Upper lobe of left lung (tissue), 6 donors: ENCODE data around the gene FCHO2. TPM values are rescaled to one million over a fixed set of nuclear protein-coding genes. Genes with fewer than 3 reads are reported as not detected.

Experiments used
- ATAC-seq, 2 donors: fragments of 200-7000 bp; cut with Tn5 transposase; one replicate each; pipeline ENCODE4 v1.9.1; 2022; ENCODE audit warnings: mild to moderate bottlenecking in 2 of 2, moderate library complexity in 2 of 2; ENCODE audit not compliant: low FRiP score in 2 of 2
- DNase-seq, 2 donors: peaks; one replicate each; pipeline ENCODE4 v3.0.0-alpha.2; 2019 to 2020
- H3K27ac ChIP-seq, 4 donors: fragments of 200-600 bp; sonication (generic); one replicate each; pipeline ENCODE4 v1.5.1; 2016 to 2019
- H3K27me3 ChIP-seq, 4 donors: fragments of 200-600 bp; sonication (generic); one replicate each; pipeline ENCODE4 v1.5.1; 2017 to 2019
- H3K36me3 ChIP-seq, 4 donors: fragments of 200-600 bp; sonication (generic); one replicate each; pipeline ENCODE4 v1.5.1; 2016 to 2019
- H3K4me1 ChIP-seq, 4 donors: fragments of 200-600 bp; sonication (generic); one replicate each; pipeline ENCODE4 v1.5.1; 2018 to 2019
- H3K4me3 ChIP-seq, 4 donors: fragments of 200-600 bp; sonication (generic); one replicate each; pipeline ENCODE4 v1.5.1; 2017 to 2019; ENCODE audit warnings: mild to moderate bottlenecking in 2 of 4, moderate library complexity in 1 of 4
- H3K9me3 ChIP-seq, 4 donors: fragments of 200-600 bp; sonication (generic); one replicate each; pipeline ENCODE4 v1.5.1; 2018 to 2019
- EP300 ChIP-seq, 4 donors: sonication (generic); formaldehyde crosslinking; IDR thresholded peaks; one replicate each; pipeline ENCODE4 v1.5.1; 2017; ENCODE audit warnings: antibody characterized with exemption in 4 of 4, control low read depth in 2 of 4
- POLR2A ChIP-seq, 4 donors: fragments of 450-650 bp; IDR thresholded peaks; one replicate each; pipeline ENCODE4 v1.5.1; 2016 to 2017; ENCODE audit warnings: antibody characterized with exemption in 4 of 4, mild to moderate bottlenecking in 2 of 4
- POLR2AphosphoS5 ChIP-seq, 2 donors: sonication (generic); formaldehyde crosslinking; IDR thresholded peaks; one replicate each; pipeline ENCODE4 v1.5.1; 2017; ENCODE audit warnings: antibody characterized with exemption in 2 of 2
- WGBS, 2 donors: methylation state at CpG; one replicate each; pipeline ENCODE4 v1.1.5; 2017 to 2018; 5-methylcytosine and 5-hydroxymethylcytosine counted together
- total RNA-seq, 6 donors: library from RNA; depleted of rRNA in 4 of 6; stranded (reverse); fragments of >200 nt in 4 of 6; gene quantifications; one replicate each; pipeline versions ENCODE4 v1.1.0 to v1.2.1, GENCODE V29; 2016 to 2021
- TF ChIP-seq, protein P1 (sequence below), 6 experiments: fragments of 450-650 bp in 4 of 6; fragments of 200-600 bp in 2 of 6; sonication (generic) in 2 of 6; IDR thresholded peaks; one replicate each; pipeline ENCODE4 v1.5.1; 2016 to 2019; ENCODE audit warnings: antibody characterized with exemption in 6 of 6
- donor health status: DM: no; HTN: no; CAD: no; lungs with moderate emphysema.
- donor health status: DM: no; HTN: yes; CAD: no; lungs with severe emphysema.

FCHO2 gene
- total RNA-seq, 6 donors from 2014 or later: 37.6 to 99.5 (median 79.7) TPM

DNA sequence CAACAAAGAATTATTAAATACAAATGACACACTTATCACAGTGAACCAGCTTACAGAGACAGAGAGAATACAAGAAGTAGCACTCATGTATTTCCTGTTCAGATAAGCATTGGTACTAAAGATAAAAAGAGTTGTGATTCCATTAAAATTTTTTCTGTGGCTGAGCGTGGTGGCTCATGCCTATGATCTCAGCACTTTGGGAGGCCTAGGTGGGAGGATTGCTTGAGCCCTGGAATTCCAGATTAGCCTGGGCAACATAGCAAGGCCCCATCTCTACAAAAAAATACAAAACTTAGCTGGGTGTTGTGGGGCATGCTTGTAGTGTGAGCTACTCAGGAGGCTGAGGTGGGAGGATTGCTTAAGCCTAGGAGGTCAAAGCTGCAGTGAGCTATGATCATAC is 32.9 kb downstream of the FCHO2 start:
- TF ChIP-seq, protein P1, sequence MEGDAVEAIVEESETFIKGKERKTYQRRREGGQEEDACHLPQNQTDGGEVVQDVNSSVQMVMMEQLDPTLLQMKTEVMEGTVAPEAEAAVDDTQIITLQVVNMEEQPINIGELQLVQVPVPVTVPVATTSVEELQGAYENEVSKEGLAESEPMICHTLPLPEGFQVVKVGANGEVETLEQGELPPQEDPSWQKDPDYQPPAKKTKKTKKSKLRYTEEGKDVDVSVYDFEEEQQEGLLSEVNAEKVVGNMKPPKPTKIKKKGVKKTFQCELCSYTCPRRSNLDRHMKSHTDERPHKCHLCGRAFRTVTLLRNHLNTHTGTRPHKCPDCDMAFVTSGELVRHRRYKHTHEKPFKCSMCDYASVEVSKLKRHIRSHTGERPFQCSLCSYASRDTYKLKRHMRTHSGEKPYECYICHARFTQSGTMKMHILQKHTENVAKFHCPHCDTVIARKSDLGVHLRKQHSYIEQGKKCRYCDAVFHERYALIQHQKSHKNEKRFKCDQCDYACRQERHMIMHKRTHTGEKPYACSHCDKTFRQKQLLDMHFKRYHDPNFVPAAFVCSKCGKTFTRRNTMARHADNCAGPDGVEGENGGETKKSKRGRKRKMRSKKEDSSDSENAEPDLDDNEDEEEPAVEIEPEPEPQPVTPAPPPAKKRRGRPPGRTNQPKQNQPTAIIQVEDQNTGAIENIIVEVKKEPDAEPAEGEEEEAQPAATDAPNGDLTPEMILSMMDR (IDR thresholded peaks at IDR 0.05): no peak
- TF ChIP-seq POLR2A (IDR thresholded peaks at IDR 0.05) (no peak), POLR2AphosphoS5 (IDR thresholded peaks at IDR 0.05) (no peak), EP300 (IDR thresholded peaks at IDR 0.05) (no peak)
- Histone ChIP-seq H3K4me1 (no peaks in the 10 kb centered on the region), H3K27ac (no peak overlapping the region), H3K4me3 (no peak overlapping the region), H3K27me3 (no peaks in the 10 kb centered on the region), H3K9me3 (no peaks in the 10 kb centered on the region), H3K36me3 (peaks cover 2 to 37% (median 15%) of the 10 kb centered on the region in 4 donors)
- DNase-seq (no peak), ATAC-seq (no peak)
- 59 to 76% methylated on average over 1 of the region's 1 CpG for WGBS, 2 donors

DNA sequence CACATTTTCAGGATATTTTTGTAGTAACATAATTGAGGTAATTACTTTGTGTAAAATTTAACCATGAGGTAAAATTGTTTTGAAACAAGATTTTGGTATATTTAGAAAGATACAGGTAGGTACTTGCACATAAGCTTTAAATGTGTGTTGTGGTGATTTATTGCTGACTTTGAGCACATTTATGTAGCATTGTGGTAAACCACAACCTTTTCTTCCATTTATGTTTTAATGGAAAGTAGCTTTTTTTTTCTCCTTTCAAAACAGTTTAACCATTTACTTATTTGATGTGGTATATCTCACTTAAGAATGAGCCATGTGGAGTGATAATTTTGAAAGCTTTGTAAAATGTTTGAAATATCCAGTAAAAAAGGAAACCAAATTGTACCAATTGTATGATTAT is 35.6 kb downstream of the FCHO2 start:
- no peaks in the 10 kb centered on the region for H3K27me3 ChIP-seq
- H3K4me3 ChIP-seq: no peak overlapping the region
- TF ChIP-seq POLR2A (IDR thresholded peaks at IDR 0.05): no peak
- TF ChIP-seq EP300 (IDR thresholded peaks at IDR 0.05): no peak
- TF ChIP-seq, protein P1 (IDR thresholded peaks at IDR 0.05): no peak
- TF ChIP-seq POLR2AphosphoS5 (IDR thresholded peaks at IDR 0.05): no peak
- H3K27ac ChIP-seq: no peak overlapping the region
- DNase-seq (no peak), ATAC-seq (no peak)
- H3K36me3 ChIP-seq: peaks cover 2 to 42% (median 21%) of the 10 kb centered on the region in 4 donors
- H3K4me1 ChIP-seq: no peaks in the 10 kb centered on the region
- H3K9me3 ChIP-seq: no peaks in the 10 kb centered on the region

- no peak for ATAC-seq
- no peak for TF ChIP-seq POLR2AphosphoS5 (IDR thresholded peaks at IDR 0.05)
- TF ChIP-seq POLR2A (IDR thresholded peaks at IDR 0.05): no peak
- TF ChIP-seq, protein P1 (IDR thresholded peaks at IDR 0.05): no peak
- TF ChIP-seq EP300 (IDR thresholded peaks at IDR 0.05): no peak
- Histone ChIP-seq H3K27ac (no peak overlapping the region), H3K4me1 (no peaks in the 10 kb centered on the region), H3K36me3 (peaks cover 2 to 55% (median 33%) of the 10 kb centered on the region in 4 donors), H3K4me3 (no peak overlapping the region), H3K9me3 (no peaks in the 10 kb centered on the region), H3K27me3 (no peaks in the 10 kb centered on the region)
- no peak for DNase-seq
- WGBS, 2 donors: 85 to 96% methylated on average over 1 of the region's 1 CpG
Observed at GRCh38 chr5:72994578-72994977, 38.7 kb downstream of the FCHO2 start.

- Histone ChIP-seq H3K9me3 (no peaks in the 10 kb centered on the region), H3K36me3 (peaks cover 3 to 51% (median 27%) of the 10 kb centered on the region in 4 donors), H3K4me3 (no peak overlapping the region), H3K27ac (no peak overlapping the region), H3K27me3 (no peaks in the 10 kb centered on the region), H3K4me1 (no peaks in the 10 kb centered on the region)
- TF ChIP-seq POLR2A (IDR thresholded peaks at IDR 0.05): no peak
- TF ChIP-seq, protein P1 (IDR thresholded peaks at IDR 0.05): no peak
- no peak for TF ChIP-seq EP300 (IDR thresholded peaks at IDR 0.05)
- TF ChIP-seq POLR2AphosphoS5 (IDR thresholded peaks at IDR 0.05): no peak
- peak in 1 of 2 donors; percentile 19 for ATAC-seq
- peak in 1 of 2 donors; percentile 79 for DNase-seq
- WGBS, 2 donors: 95 to 96% methylated on average over 16 to 17 of the region's 28 CpGs
Observed at GRCh38 chr5:72996632-72997031, 40.8 kb downstream of the FCHO2 start.

DNA sequence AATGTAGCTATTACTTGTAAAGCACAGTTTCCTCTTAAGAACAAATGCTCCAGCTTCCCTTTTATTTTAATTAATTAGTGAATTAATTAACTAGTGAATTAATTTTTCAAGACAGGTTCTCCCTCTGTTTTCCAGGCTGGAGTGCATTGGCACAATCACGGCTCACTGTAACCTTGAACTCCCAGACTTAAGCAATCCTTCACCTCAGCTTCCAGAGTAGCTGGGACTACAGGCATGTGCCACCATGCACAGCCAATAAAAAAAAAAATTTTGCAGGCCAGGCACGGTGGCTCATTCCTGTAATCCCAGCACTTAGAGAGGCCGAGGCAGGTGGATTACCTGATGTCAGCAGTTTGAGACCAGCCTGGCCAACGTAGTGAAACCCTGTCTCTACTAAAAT is 44.1 kb downstream of the FCHO2 start:
- DNase-seq (no peak), ATAC-seq (no peak)
- Histone ChIP-seq H3K4me3 (no peak overlapping the region), H3K36me3 (peaks cover 3 to 24% (median 17%) of the 10 kb centered on the region in 4 donors), H3K27me3 (no peaks in the 10 kb centered on the region), H3K27ac (no peak overlapping the region), H3K4me1 (no peaks in the 10 kb centered on the region), H3K9me3 (no peaks in the 10 kb centered on the region)
- TF ChIP-seq POLR2A (IDR thresholded peaks at IDR 0.05) (no peak), EP300 (IDR thresholded peaks at IDR 0.05) (no peak), POLR2AphosphoS5 (IDR thresholded peaks at IDR 0.05) (no peak)
- TF ChIP-seq, protein P1 (IDR thresholded peaks at IDR 0.05): no peak
- WGBS, 2 donors: 94 to 97% methylated on average over 4 of the region's 4 CpGs
